ENCODE results near the gene LIX1. TPM values are rescaled to one million over a fixed set of nuclear protein-coding genes. Genes with fewer than 3 reads are reported as not detected.
"Not testable (repeated sequence)": the region's sequence is repeated elsewhere in the genome, so short reads cannot be mapped to it uniquely, and the experiment has no call there.

The LIX1 gene
- total RNA-seq, 1 experiment from 2014 or later: not detected

DNA sequence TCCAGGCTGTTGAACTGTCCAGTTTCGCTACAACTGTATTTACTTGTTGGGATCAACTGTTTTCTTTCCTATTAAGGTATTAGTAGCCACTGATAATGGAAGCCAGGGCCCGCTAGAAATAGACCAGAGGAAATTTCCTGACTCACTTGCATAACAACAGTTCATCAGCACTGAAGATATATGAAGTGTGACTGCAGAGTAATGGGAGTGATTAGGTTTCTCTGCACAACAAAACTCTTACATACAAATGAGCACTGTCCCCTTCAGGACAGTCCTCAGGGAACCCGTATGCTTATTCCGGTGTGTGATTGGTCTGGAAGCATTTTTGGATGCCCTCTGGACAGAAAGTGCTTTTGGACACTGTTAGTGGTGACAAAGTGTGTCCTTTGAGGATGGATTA lies 55.3 kb downstream of the LIX1 start:
- Histone ChIP-seq H3K36me3 (ENCODE audit: low read depth, low read length) (no peaks in the 10 kb centered on the region), H3K4me1 (ENCODE audit: insufficient read depth, low read length) (no peaks in the 10 kb centered on the region), H3K4me3 (ENCODE audit: low read length) (no peak overlapping the region), H3K4me2 (ENCODE audit: low read length) (no peak overlapping the region), H3K27ac (ENCODE audit: low read length) (no peak overlapping the region), H3K9me2 (replicated peaks; ENCODE audit: low read length) (no peaks in the 10 kb centered on the region), H3K9ac (ENCODE audit: low read length) (no peak overlapping the region), H3K79me2 (ENCODE audit: low read length) (no peaks in the 10 kb centered on the region), H3K27me3 (ENCODE audit: low read length) (peaks cover 16% of the 10 kb centered on the region), H2AFZ (ENCODE audit: low read length) (no peak overlapping the region), H4K20me1 (ENCODE audit: low read length) (no peaks in the 10 kb centered on the region), H3F3A (ENCODE audit: low read length, unreplicated experiment) (no peaks in the 10 kb centered on the region), H3K9me3 (ENCODE audit: low read length) (no peaks in the 10 kb centered on the region)
- ChIA-PET CTCF (no interaction called here), POLR2A (ENCODE audit: unreplicated experiment) (no interaction called here)
- TF ChIP-seq EZH2 (IDR thresholded peaks at IDR 0.05; ENCODE audit: low read length, unreplicated experiment) (no peak), EZH2phosphoT487 (IDR thresholded peaks at IDR 0.05; ENCODE audit: borderline replicate concordance, low read length) (no peak)
- TF ChIP-seq, protein P1, sequence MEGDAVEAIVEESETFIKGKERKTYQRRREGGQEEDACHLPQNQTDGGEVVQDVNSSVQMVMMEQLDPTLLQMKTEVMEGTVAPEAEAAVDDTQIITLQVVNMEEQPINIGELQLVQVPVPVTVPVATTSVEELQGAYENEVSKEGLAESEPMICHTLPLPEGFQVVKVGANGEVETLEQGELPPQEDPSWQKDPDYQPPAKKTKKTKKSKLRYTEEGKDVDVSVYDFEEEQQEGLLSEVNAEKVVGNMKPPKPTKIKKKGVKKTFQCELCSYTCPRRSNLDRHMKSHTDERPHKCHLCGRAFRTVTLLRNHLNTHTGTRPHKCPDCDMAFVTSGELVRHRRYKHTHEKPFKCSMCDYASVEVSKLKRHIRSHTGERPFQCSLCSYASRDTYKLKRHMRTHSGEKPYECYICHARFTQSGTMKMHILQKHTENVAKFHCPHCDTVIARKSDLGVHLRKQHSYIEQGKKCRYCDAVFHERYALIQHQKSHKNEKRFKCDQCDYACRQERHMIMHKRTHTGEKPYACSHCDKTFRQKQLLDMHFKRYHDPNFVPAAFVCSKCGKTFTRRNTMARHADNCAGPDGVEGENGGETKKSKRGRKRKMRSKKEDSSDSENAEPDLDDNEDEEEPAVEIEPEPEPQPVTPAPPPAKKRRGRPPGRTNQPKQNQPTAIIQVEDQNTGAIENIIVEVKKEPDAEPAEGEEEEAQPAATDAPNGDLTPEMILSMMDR (conservative IDR thresholded peaks at IDR 0.05; ENCODE audit: low read depth, low read length): no peak
- ATAC-seq (no peak), DNase-seq (no peak)
- intact Hi-C loops (cut with micrococcal nuclease): no loop called here
- BruUV-seq (replicated peaks): no TSS peak

DNA sequence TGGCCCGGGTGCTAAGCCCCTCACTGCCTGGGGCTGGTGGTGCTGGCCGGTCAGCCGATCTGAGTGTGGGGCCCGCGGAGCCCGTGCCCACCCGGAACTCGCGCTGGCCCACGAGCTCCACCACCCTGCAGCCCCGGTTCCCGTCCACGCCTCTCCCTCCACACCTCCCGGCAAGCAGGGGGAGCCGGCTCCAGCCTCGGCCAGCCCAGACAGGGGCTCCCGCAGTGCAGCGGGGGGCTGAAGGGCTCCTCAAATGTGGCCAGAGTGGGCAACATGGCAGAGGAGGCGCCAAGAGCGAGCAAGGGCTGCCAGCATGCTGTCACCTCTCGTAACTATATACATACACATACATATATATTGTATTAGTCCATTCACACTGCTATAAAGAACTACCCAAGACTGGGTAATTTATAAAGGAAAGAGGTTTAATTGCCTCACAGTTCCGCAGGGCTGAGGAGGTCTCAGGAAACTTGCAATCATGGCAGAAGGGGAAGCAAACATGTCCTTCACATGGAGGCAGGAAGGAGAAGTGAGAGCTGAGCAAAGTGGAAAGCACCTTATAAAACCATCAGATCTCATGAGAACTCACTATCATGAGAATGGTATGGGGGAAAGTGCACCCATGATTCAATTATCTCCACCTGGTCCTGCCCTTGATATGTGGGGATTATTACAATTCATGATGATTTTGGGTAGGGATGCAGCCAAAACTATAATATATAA lies 56.8 kb downstream of the LIX1 start:
- DNase-seq (no peak), ATAC-seq (no peak)
- Histone ChIP-seq H2AFZ (ENCODE audit: low read length) (no peak overlapping the region), H3K9me3 (ENCODE audit: low read length) (no peaks in the 10 kb centered on the region), H3K4me2 (ENCODE audit: low read length) (no peak overlapping the region), H3K4me1 (ENCODE audit: insufficient read depth, low read length) (no peaks in the 10 kb centered on the region), H3K9me2 (replicated peaks; ENCODE audit: low read length) (no peaks in the 10 kb centered on the region), H3K79me2 (ENCODE audit: low read length) (no peaks in the 10 kb centered on the region), H3K27ac (ENCODE audit: low read length) (no peak overlapping the region), H3F3A (ENCODE audit: low read length, unreplicated experiment) (no peaks in the 10 kb centered on the region), H3K4me3 (ENCODE audit: low read length) (no peak overlapping the region), H3K36me3 (ENCODE audit: low read depth, low read length) (no peaks in the 10 kb centered on the region), H3K9ac (ENCODE audit: low read length) (no peak overlapping the region), H3K27me3 (ENCODE audit: low read length) (0 out of 2 replicates have a peak, but pooled peaks cover 2% of the 10 kb centered on the region), H4K20me1 (ENCODE audit: low read length) (no peaks in the 10 kb centered on the region)
- CTCF ChIA-PET: no interaction called here
- POLR2A ChIA-PET (ENCODE audit: unreplicated experiment): no interaction called here
- TF ChIP-seq, protein P1 (conservative IDR thresholded peaks at IDR 0.05; ENCODE audit: low read depth, low read length): no peak
- no peak for TF ChIP-seq EZH2 (IDR thresholded peaks at IDR 0.05; ENCODE audit: low read length, unreplicated experiment)
- intact Hi-C loops (cut with micrococcal nuclease): no loop called here
- no TSS peak for BruUV-seq (replicated peaks)

DNA sequence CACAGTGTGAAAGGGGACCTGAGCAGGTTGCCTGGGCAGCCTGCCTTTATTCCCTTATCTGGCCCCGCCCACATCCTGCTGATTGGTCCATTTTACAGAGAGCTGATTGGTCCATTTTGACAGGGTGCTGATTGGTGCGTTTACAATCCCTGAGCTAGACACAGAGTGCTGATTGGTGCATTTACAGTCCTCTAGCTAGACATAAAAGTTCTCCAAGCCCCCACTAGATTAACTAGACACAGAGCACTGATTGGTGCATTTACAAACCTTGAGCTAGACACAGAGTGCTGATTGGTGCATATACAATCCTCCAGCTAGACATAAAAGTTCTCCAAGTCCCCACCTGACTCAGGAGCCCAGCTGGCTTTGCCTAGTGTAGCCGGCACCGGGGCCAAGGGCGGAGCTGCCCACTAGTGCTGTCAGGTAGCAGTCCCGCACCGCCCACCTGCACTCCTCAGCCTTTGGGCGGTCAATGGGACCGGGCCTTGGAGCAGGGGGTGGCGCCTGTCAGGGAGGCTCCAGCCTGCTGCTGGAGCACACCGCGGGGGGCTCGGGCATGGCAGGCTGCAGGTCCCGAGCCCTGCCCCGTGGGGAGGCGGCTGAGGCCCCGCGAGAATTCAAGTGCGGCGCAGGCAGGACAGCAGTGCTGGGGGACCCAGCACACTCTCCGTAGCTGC lies 57.5 kb downstream of the LIX1 start:
- DNase-seq; H2AFZ ChIP-seq (ENCODE audit: low read length); CTCF ChIA-PET; H3K9me3 ChIP-seq (ENCODE audit: low read length); H3K27ac ChIP-seq (ENCODE audit: low read length); H3K4me3 ChIP-seq (ENCODE audit: low read length); H3K79me2 ChIP-seq (ENCODE audit: low read length); ATAC-seq; H3K4me1 ChIP-seq (ENCODE audit: insufficient read depth, low read length); H3F3A ChIP-seq (ENCODE audit: low read length, unreplicated experiment); H3K9me2 ChIP-seq (replicated peaks; ENCODE audit: low read length); BruUV-seq (replicated peaks); H3K9ac ChIP-seq (ENCODE audit: low read length); H3K27me3 ChIP-seq (ENCODE audit: low read length); H3K4me2 ChIP-seq (ENCODE audit: low read length); intact Hi-C loops (cut with micrococcal nuclease); POLR2A ChIA-PET (ENCODE audit: unreplicated experiment); H4K20me1 ChIP-seq (ENCODE audit: low read length); H3K36me3 ChIP-seq (ENCODE audit: low read depth, low read length): not testable (repeated sequence)
